ENCODE results near the gene NFIB.
A peak's percentile ranks its signal among the peaks of the same experiment; 100 is the strongest.

The NFIB gene

GRCh38 chr9:14344053-14344524 is 30.1 kb upstream of the NFIB start:
- DNase-seq, result no peak

GRCh38 chr9:14343261-14344031 is 29.5 kb upstream of the NFIB start:
- no peak for DNase-seq

GRCh38 chr9:14342736-14343135 is 28.8 kb upstream of the NFIB start:
- no peak for DNase-seq

GRCh38 chr9:14341437-14342122 is 27.6 kb upstream of the NFIB start:
- DNase-seq, result no peak

GRCh38 chr9:14340994-14341393 is 27.1 kb upstream of the NFIB start:
- DNase-seq, result no peak

GRCh38 chr9:14340219-14340873 is 26.4 kb upstream of the NFIB start:
- DNase-seq, result no peak

- no peak for DNase-seq
Observed at GRCh38 chr9:14339746-14340145, 25.8 kb upstream of the NFIB start.

- no peak for DNase-seq
Observed at GRCh38 chr9:14337615-14338014, 23.7 kb upstream of the NFIB start.

GRCh38 chr9:14336244-14336643 is 22.3 kb upstream of the NFIB start:
- no peak for DNase-seq

- DNase-seq, result no peak
Observed at GRCh38 chr9:14331120-14331519, 17.2 kb upstream of the NFIB start.

GRCh38 chr9:14327036-14327435 is 13.1 kb upstream of the NFIB start:
- peak; percentile 44 for DNase-seq

- DNase-seq, result peak; percentile 87
Observed at GRCh38 chr9:14326264-14326826, 12.4 kb upstream of the NFIB start.

- DNase-seq, result no peak
Observed at GRCh38 chr9:14325147-14325546, 11.2 kb upstream of the NFIB start.

GRCh38 chr9:14323985-14324650 is 10.2 kb upstream of the NFIB start:
- DNase-seq, result no peak

- no peak for DNase-seq
Observed at GRCh38 chr9:14323083-14323971, 9.4 kb upstream of the NFIB start.

GRCh38 chr9:14322211-14323082 is 8.5 kb upstream of the NFIB start:
- DNase-seq, result peak; percentile 82

- DNase-seq, result peak; percentile 57
Observed at GRCh38 chr9:14321517-14322130, 7.7 kb upstream of the NFIB start.

- DNase-seq, result no peak
Observed at GRCh38 chr9:14320271-14321181, 6.6 kb upstream of the NFIB start.

GRCh38 chr9:14318934-14319580 is 5.1 kb upstream of the NFIB start:
- DNase-seq, result no peak

Measured in NCI-H2171 treated with DMSO at 0.1 percent for 48 hours (cell line).